Activated naive CD4-positive, alpha-beta T cell treated with anti-CD3 and anti-CD28 coated beads, Interleukin-2, amount 50 U/mL, for 24 hours (primary cell): ENCODE measurements around the gene EFR3B.
"Not testable (repeated sequence)": the region's sequence is repeated elsewhere in the genome, so short reads cannot be mapped to it uniquely, and the experiment has no call there.

ENCODE experiments used
- H3K27ac Mint-ChIP-seq: one replicate; pipeline ENCODE4 v1.8.0; 2021; ENCODE audit warnings: mild to moderate bottlenecking, mixed read lengths
- H3K27me3 Mint-ChIP-seq: one replicate; pipeline ENCODE4 v1.8.0; 2021; ENCODE audit warnings: mixed read lengths
- H3K36me3 Mint-ChIP-seq: one replicate; pipeline ENCODE4 v1.8.0; 2021; ENCODE audit warnings: mixed read lengths
- H3K4me1 Mint-ChIP-seq: one replicate; pipeline ENCODE4 v1.8.0; 2021; ENCODE audit warnings: mixed read lengths
- H3K4me3 Mint-ChIP-seq: one replicate; pipeline ENCODE4 v1.8.0; 2021; ENCODE audit warnings: mild to moderate bottlenecking, mixed read lengths
- H3K9me3 Mint-ChIP-seq: one replicate; pipeline ENCODE4 v1.8.0; 2021; ENCODE audit warnings: mixed read lengths

EFR3B gene

DNA sequence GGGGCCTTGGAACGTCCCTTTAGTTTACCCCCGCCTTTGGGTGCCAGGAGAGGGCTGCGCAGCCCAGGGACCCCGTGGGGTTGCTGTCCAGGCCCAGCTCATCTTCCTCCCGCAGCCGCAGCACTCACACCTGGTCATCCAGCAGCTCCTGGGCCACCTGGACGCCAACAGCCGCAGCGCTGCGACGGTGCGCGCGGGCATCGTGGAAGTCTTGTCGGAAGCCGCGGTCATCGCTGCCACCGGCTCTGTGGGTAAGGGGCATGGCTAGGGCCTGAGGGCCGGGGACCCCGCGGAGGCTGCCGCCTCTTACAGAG is 89.3 kb downstream of the EFR3B start:
- Mint-ChIP-seq H3K4me3 (peak overlapping the region; percentile 51), H3K9me3 (no peaks in the 10 kb centered on the region), H3K27ac (no peak overlapping the region), H3K36me3 (no peaks in the 10 kb centered on the region), H3K4me1 (peaks cover 8% of the 10 kb centered on the region), H3K27me3 (peaks cover 36% of the 10 kb centered on the region)

DNA sequence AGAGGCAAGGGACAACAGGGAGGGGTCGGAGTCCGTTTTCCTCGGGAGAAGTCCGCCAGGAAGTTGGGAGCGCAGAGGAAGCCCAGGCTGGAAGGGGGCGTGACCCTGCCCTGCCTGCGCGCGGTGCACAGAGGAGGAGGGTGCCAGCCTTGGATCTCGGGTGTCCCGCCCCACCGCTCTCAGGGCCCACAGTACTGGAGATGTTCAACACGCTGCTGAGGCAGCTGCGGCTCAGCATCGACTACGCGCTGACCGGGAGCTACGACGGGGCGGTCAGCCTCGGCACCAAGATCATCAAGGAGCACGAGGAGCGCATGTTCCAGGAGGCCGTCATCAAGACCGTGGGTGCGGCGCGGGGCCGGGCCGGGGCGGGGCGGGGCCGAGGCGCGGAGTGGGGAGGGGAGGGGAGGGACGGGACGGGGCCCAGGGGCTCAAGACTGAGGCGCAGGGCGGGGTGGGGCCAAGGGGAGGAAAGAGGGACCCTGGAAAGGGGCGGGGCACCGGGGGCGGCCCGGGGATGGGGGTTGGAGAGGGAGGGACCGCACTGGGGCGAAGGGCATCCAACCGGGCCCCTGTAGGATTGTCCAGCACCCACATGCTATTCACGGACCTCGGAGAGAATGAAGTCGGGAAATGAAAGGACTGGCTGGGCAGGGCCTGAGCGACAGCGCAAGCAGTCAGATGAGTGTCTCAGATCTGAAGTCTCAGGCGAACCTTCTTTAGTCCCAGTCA is 89.9 kb downstream of the EFR3B start:
- Mint-ChIP-seq H3K4me1 (peaks cover 8% of the 10 kb centered on the region), H3K36me3 (no peaks in the 10 kb centered on the region), H3K4me3 (peak overlapping the region; percentile 51), H3K27ac (no peak overlapping the region), H3K9me3 (no peaks in the 10 kb centered on the region), H3K27me3 (peaks cover 39% of the 10 kb centered on the region)

DNA sequence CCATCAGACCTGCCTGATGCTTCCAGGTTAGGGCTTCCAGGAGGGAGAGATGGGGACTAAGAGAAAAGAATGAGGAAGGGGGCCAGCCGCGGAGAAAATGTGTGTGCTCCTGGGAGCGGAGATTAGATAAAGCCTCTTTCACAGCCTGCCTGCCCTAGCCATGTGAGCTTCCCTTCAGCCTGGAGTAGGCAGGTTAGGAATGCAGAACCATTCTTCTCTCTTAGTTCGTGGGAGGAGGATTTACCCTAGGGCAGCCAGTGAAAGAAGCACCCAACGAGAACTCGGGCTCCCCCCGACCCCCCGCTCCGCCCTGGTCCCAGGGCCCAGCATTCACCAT is 90.4 kb downstream of the EFR3B start:
- Mint-ChIP-seq H3K27me3 (peaks cover 39% of the 10 kb centered on the region), H3K9me3 (no peaks in the 10 kb centered on the region), H3K27ac (no peak overlapping the region), H3K36me3 (no peaks in the 10 kb centered on the region), H3K4me3 (peak overlapping the region; percentile 39), H3K4me1 (peaks cover 8% of the 10 kb centered on the region)

DNA sequence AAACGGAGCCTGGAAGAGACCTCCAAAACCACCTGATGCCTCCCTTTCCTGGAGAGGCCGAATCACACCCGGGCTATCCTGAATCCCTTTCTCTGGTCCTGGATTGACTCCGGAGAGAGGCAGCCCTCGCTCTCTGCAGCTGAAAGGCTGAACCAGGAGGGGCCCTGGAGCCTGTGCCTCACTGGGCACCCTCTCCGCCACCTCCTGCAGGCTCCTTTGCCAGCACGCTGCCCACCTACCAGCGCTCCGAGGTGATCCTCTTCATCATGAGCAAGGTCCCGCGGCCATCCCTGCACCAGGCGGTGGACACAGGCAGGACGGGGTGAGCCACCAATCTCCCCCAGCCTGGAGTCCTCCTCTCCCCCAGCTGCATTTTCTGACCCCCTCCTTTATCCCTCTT is 90.8 kb downstream of the EFR3B start:
- Mint-ChIP-seq H3K36me3 (no peaks in the 10 kb centered on the region), H3K9me3 (no peaks in the 10 kb centered on the region), H3K4me1 (peaks cover 8% of the 10 kb centered on the region), H3K27ac (no peak overlapping the region), H3K4me3 (no peak overlapping the region), H3K27me3 (peaks cover 39% of the 10 kb centered on the region)

DNA sequence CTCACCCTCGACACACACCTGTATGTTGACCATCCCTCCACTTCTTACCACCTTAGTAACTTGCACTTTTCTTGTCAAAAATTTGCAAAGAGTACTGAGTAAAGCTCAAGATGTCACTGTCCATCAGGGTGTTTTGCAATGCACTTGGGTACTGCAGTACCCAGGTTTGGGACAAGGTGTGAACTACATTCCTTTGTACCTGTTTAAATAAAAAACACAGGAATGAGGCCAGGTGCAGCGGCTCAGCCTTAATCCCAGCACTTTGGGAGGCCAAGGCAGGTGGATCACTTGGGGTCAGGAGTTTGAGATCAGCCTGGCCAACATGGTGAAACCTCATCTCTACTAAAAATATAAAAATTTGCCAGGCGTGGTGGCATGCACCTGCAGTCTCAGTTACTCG is 98.7 kb downstream of the EFR3B start:
- H3K4me3 Mint-ChIP-seq, H3K27me3 Mint-ChIP-seq, H3K9me3 Mint-ChIP-seq, H3K36me3 Mint-ChIP-seq, H3K27ac Mint-ChIP-seq, H3K4me1 Mint-ChIP-seq: not testable (repeated sequence)

DNA sequence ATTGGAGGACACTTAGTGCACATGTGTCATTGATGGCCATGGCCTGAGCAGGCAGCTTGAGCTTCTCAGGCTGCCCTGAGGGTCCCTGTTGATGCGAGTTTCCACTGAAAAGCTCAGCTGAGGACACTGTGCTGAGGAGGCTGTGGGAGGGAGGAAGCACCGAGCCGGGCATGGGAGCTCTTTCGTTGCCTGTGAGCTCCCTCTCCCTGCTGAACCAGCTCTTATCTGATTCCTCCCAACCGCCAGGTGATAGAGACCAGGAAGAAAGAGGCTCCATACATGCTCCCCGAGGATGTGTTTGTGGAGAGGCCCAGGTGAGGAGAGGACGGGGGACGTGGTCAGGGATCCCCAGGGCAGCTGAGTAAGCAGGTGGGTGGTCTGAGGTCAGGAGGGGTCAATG is 99.2 kb downstream of the EFR3B start:
- no peak overlapping the region for H3K27ac Mint-ChIP-seq
- H3K9me3 Mint-ChIP-seq: no peaks in the 10 kb centered on the region
- no peak overlapping the region for H3K4me3 Mint-ChIP-seq
- no peaks in the 10 kb centered on the region for H3K4me1 Mint-ChIP-seq
- no peaks in the 10 kb centered on the region for H3K36me3 Mint-ChIP-seq
- peaks cover 5% of the 10 kb centered on the region for H3K27me3 Mint-ChIP-seq

DNA sequence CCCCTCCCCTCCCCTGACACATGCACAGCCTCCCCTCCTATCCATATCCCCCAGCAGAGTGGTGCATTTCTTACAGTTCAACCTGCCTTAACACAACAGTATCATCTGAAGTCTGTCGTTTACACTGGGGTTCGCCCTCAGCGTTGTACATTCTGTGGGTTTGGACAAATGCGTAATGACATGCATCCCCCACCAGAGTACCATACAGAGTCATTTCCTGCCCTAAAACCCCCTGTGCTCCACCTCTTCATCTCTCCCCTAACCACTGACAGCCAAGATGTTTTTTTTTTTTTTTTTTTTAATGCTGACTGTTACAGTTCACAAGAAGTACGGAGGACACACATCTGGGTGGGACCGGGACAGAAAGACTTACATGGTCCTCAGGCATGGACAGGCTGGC is 103.9 kb downstream of the EFR3B start:
- no peak overlapping the region for H3K4me3 Mint-ChIP-seq
- no peaks in the 10 kb centered on the region for H3K4me1 Mint-ChIP-seq
- peaks cover 3% of the 10 kb centered on the region for H3K27me3 Mint-ChIP-seq
- no peak overlapping the region for H3K27ac Mint-ChIP-seq
- no peaks in the 10 kb centered on the region for H3K36me3 Mint-ChIP-seq
- no peaks in the 10 kb centered on the region for H3K9me3 Mint-ChIP-seq

DNA sequence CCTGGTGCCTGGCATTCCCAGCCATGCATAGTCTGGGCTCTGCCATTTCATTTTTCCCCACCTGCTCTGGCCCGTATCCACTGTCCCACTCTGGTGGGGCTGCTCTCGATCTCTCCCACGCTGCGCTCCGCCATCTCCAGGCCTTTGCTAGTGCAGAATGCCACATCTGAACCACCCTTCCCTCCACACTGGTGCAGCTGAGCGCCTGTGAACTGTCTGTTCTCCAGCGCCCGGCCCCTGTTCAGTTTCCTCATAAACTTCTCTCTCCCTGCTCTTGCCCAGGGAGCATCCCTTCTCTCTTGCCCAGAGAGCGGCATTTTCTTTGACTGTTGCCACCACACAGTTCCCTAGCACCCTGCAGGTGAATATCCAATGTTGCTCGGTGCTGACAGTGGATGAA is 105.0 kb downstream of the EFR3B start:
- Mint-ChIP-seq H3K4me3 (no peak overlapping the region), H3K4me1 (no peaks in the 10 kb centered on the region), H3K27me3 (peaks cover 3% of the 10 kb centered on the region), H3K36me3 (no peaks in the 10 kb centered on the region), H3K27ac (no peak overlapping the region), H3K9me3 (no peaks in the 10 kb centered on the region)

DNA sequence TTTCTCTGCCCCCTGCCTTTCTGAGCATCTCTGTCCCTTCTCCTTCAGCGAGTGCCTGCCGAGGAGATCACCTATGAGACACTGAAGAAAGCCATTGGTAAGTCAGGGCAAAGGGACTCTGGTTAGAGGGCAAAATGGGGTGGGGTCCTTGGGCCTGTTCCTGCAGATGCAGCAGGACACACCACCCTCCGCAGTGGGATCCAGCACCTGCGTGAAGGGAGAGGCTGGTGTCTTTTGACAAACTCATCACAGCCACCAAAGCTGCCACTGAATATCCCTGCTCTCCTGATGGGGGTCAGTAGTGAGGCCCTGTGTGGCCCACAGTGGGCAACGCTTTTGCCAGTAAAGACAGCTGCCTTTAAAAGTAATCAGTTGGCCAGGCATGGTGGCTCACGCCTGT is 107.8 kb downstream of the EFR3B start:
- Mint-ChIP-seq H3K27ac (no peak overlapping the region), H3K9me3 (no peaks in the 10 kb centered on the region), H3K4me1 (no peaks in the 10 kb centered on the region), H3K36me3 (no peaks in the 10 kb centered on the region), H3K4me3 (no peak overlapping the region), H3K27me3 (peaks cover 3% of the 10 kb centered on the region)

DNA sequence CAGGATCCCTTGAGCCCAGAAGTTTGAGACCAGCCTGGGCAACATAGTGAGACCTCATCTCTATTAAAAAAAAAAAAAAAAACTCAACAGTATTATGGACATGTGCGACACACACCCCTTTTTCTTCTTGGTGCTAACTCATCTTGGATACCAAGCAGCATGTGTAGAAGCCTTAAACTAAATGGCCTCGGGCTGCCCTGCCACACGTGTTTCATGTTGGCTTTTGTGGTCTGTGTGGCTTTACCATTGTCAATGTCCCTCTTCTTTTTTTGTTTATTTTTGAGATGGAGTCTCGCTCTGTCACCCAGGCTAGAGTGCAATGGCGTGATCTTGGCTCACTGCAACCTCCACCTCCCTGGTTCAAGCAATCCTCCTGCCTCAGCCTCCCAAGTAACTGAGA is 109.1 kb downstream of the EFR3B start:
- H3K4me3 Mint-ChIP-seq, H3K9me3 Mint-ChIP-seq, H3K27me3 Mint-ChIP-seq, H3K27ac Mint-ChIP-seq, H3K36me3 Mint-ChIP-seq, H3K4me1 Mint-ChIP-seq: not testable (repeated sequence)

DNA sequence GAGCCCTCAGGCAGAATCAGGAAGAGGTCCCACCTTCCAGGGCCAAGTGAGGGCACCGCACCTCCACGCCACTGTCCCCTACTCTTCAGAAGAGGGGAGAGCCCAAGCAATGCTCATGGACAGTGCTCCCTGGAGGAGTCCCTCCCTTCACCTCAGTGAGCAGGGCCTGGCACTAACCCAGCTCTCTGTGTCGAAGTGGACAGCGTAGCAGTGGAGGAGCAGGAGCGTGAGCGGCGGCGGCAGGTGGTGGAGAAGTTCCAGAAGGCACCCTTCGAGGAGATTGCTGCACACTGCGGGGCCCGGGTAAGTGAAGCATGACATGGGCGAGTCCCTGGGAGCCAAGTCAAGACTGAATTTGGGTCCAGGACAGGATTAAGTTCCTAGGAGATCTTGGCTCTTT is 109.8 kb downstream of the EFR3B start:
- Mint-ChIP-seq H3K27me3 (no peaks in the 10 kb centered on the region), H3K4me1 (no peaks in the 10 kb centered on the region), H3K4me3 (no peak overlapping the region), H3K9me3 (no peaks in the 10 kb centered on the region), H3K36me3 (no peaks in the 10 kb centered on the region), H3K27ac (no peak overlapping the region)

DNA sequence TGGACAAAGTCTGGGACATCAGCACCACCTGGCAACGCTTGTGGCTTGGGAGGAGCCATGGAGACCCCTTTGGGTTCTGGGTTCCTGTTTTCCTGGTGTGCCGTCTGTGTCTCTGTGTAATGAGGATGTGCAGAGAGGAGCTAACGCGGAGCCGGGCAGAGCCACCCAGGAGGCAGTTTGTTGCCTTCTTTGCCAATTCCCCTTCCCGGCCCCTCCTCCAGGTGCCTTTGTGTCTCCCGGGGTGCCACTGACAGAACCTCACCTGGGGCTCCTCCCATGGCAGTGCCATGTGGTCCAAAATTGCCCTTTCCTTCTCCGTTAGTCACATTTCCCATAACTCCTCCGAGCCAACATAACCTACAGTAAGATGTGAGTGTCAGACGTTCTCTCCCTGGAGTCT is 113.5 kb downstream of the EFR3B start:
- Mint-ChIP-seq H3K27me3 (no peaks in the 10 kb centered on the region), H3K36me3 (no peaks in the 10 kb centered on the region), H3K27ac (no peak overlapping the region), H3K4me1 (peaks cover 10% of the 10 kb centered on the region), H3K4me3 (no peak overlapping the region), H3K9me3 (no peaks in the 10 kb centered on the region)

DNA sequence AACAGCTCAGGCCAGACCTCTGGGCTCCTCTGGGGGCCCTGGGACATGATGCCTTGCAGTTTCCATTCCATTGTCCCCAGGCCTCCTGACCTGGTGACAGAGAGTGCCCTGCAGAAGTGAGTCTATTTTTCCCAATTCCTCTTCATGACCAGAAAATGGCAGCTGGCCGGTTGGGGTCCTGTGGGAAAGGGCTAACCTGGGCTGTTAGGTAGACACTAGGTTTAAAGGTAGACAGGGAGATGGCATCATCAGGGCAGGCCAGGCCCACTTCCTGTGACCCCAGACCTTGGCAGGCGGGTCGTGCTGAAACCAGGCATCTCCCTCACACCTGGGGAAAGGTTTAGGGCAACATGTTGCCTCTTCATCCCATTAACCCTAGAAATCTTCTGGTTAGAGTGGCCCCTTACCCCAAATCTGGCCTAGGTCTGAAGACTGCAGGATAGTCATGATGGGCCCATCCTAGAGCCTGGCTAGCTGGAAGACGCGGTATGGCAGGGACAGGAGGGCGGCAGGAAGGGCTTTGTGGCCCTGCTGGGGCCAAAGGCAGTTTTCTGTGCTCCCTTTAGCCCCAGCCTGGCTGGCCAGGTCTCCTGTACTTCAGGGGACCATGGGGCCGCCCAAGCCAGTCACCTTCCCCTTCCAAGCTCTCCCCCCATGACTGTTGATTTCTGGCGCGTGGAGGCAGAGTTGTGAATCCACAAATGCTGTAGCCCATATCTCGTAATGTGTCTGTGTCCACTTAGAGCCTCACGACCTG is 116.4 kb downstream of the EFR3B start:
- H3K4me1 Mint-ChIP-seq: peaks cover 17% of the 10 kb centered on the region

DNA sequence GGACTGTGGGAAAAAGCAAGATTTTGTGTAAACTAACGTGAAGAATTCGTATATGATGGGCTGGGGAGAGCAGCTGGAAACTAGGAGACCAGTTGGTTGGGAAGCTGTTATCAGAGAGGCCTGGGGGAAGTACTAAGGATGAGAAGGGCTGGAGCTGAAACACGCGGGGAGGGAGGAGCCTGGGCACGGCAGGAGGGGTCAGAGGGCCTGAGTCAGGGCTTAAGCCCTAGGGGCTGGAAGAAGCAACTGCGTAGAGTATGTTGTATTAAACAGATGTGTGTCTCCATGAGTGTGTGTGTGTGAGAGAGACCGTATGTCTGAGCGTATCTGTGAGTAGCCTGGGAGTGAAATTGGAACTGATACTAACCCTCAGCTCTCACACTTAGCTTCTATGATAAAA is 118.1 kb downstream of the EFR3B start:
- H3K27ac Mint-ChIP-seq: peak overlapping the region; percentile 14
- peaks cover 2% of the 10 kb centered on the region for H3K36me3 Mint-ChIP-seq
- peak overlapping the region; percentile 79 for H3K4me3 Mint-ChIP-seq
- no peaks in the 10 kb centered on the region for H3K9me3 Mint-ChIP-seq
- H3K4me1 Mint-ChIP-seq: peaks cover 17% of the 10 kb centered on the region
- H3K27me3 Mint-ChIP-seq: no peaks in the 10 kb centered on the region

More for the DNA sequence above, 116.4 kb downstream of the EFR3B start:
- no peaks in the 10 kb centered on the region for H3K9me3 Mint-ChIP-seq
- no peak overlapping the region for H3K27ac Mint-ChIP-seq
- peaks cover 2% of the 10 kb centered on the region for H3K36me3 Mint-ChIP-seq
- H3K4me3 Mint-ChIP-seq: no peak overlapping the region
- H3K27me3 Mint-ChIP-seq: no peaks in the 10 kb centered on the region

DNA sequence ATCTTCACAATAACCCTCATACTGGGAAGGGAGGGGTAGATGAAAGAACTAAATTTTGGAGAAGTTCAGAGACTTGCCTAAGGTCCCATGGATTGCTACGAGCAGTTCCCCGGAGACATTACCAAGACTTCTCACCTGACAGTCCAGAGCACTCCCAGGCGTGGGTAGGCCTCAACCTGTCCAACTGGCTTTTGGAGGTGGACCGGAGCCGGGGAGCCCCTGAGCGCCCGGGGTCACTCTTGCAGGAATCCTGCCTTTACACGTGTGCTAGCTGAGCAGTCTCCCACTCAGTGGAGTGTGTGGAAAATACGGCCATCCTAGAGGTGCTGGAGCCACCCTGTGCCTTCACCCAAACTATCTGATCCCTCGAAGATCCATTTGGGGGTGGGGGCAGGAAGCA is 118.5 kb downstream of the EFR3B start:
- Mint-ChIP-seq H3K27ac (peak overlapping the region; percentile 14), H3K4me1 (peaks cover 20% of the 10 kb centered on the region)

DNA sequence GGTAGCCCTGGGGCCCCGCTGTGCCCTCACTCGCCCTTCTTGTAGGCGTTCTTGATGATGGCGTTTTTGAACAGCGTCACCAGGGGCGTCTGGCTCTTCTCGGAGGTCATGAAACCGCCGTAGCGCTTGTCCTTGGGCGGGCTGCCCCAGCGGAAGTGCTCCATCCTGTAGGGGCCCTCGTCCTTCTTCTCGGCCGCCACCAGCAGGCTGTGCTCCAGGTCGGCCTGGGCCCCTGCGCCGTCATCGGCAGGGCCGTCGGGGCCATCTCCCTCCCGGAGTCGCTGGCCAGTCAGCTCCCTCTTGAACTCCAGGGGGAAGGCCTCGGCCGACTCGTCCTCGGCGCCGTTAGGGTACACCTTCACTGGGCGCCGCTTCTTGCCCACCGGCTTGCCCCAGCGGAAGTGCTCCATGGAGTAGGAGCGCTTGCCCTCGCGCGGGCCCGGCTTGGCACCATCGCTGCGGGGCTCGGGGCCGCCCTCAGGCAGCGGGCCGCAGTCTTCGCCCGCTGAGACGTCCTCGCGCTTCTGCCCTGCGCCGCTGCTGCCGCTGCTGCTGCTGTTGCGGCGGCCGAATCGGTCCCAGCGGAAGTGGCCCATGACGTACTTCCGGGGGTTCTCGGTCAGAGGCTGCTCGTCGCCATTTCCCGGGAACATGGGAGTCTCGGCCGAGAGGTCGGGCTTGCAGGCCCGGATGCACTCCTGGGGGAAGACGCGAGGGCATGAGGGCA is 119.3 kb downstream of the EFR3B start:
- H3K27me3 Mint-ChIP-seq: no peaks in the 10 kb centered on the region
- peaks cover 28% of the 10 kb centered on the region for H3K4me1 Mint-ChIP-seq
- H3K4me3 Mint-ChIP-seq: peak overlapping the region; percentile 79
- H3K9me3 Mint-ChIP-seq: no peaks in the 10 kb centered on the region
- H3K27ac Mint-ChIP-seq: peak overlapping the region; percentile 72
- H3K36me3 Mint-ChIP-seq: peaks cover 2% of the 10 kb centered on the region

More for the DNA sequence above, 118.5 kb downstream of the EFR3B start:
- no peaks in the 10 kb centered on the region for H3K27me3 Mint-ChIP-seq
- peaks cover 2% of the 10 kb centered on the region for H3K36me3 Mint-ChIP-seq
- peak overlapping the region; percentile 79 for H3K4me3 Mint-ChIP-seq
- H3K9me3 Mint-ChIP-seq: no peaks in the 10 kb centered on the region
